Panc1 (cell line): ENCODE data around the gene CHMP6. TPM values are rescaled to one million over a fixed set of nuclear protein-coding genes. Genes with fewer than 3 reads are reported as not detected.

Experiments
- ATAC-seq: fragments of 200-7000 bp; cut with Tn5 transposase; 2 replicates; pipeline ENCODE4 v1.9.1; 2020; ENCODE audit warnings: mild to moderate bottlenecking, moderate library complexity
- BruUV-seq: library from RNA; stranded (reverse); fragments of 400-500 nt; replicated peaks from 2 replicates; lab custom pipeline; 2021; lab: Mats Ljungman, UMichigan
- CTCF ChIA-PET: fragments of 300-600 bp; sonication (Branson Sonifier 250); formaldehyde crosslinking; loops from one replicate; lab custom pipeline; 2022; ENCODE audit warnings: antibody characterized with exemption; lab: Charles Lee
- POLR2A ChIA-PET: fragments of 300-600 bp; sonication (Branson Sonifier 250); formaldehyde crosslinking; loops from one replicate; lab custom pipeline; 2022; ENCODE audit warnings: antibody characterized with exemption; lab: Charles Lee
- DNase-seq: peaks from one replicate; pipeline ENCODE4 v3.0.0-alpha.2; 2010; ENCODE audit warnings: low read depth, low spot score
- H3K27ac ChIP-seq: 2 replicates; pipeline ENCODE4 v1.5.1; 2011; ENCODE audit warnings: mild to moderate bottlenecking, low read length, inconsistent platforms
- H3K27me3 ChIP-seq: fragments of 200-500 bp; sonication (Bioruptor generic); 2 replicates; pipeline ENCODE4 v1.6.0; 2014; ENCODE audit warnings: low read length, inconsistent platforms; ENCODE audit not compliant: control insufficient read depth, insufficient read depth
- H3K36me3 ChIP-seq: fragments of 200-500 bp; sonication (Bioruptor generic); 2 replicates; pipeline ENCODE4 v1.5.1; 2014; ENCODE audit warnings: inconsistent platforms, mild to moderate bottlenecking, low read length, moderate library complexity; ENCODE audit not compliant: control insufficient read depth, insufficient read depth
- H3K4me1 ChIP-seq: 2 replicates; pipeline ENCODE4 v1.5.1; 2011; ENCODE audit warnings: inconsistent platforms, mild to moderate bottlenecking, low read length, moderate library complexity; ENCODE audit not compliant: control insufficient read depth, insufficient read depth
- H3K4me3 ChIP-seq, 2 experiments: 2 replicates each; pipeline ENCODE4 v1.5.1; 2011 to 2012; ENCODE audit warnings: low read depth in 2 of 2, low read length in 2 of 2, mild to moderate bottlenecking in 2 of 2, inconsistent platforms in 1 of 2, moderate library complexity in 1 of 2
- H3K9me3 ChIP-seq: fragments of 200-500 bp; sonication (Bioruptor generic); 2 replicates; pipeline ENCODE4 v1.5.1; 2014; ENCODE audit warnings: low read depth, mild to moderate bottlenecking, inconsistent platforms, low read length, moderate library complexity; ENCODE audit not compliant: control insufficient read depth, insufficient read depth
- CTCF ChIP-seq: fragments of 450-650 bp; IDR thresholded peaks from 2 replicates; pipeline ENCODE4 v1.5.1; 2017; ENCODE audit warnings: mild to moderate bottlenecking
- POLR2AphosphoS5 ChIP-seq: IDR thresholded peaks from 2 replicates; pipeline ENCODE4 v1.6.1; 2012; ENCODE audit warnings: mild to moderate bottlenecking, low read depth, low read length, moderate library complexity
- SIN3A ChIP-seq: IDR thresholded peaks from 2 replicates; pipeline ENCODE4 v1.6.1; 2012; ENCODE audit warnings: low read depth, mild to moderate bottlenecking, low read length, moderate library complexity, borderline replicate concordance; ENCODE audit not compliant: insufficient read depth
- TCF7L2 ChIP-seq: IDR thresholded peaks from 2 replicates; pipeline ENCODE4 v1.6.1; 2011; ENCODE audit warnings: mild to moderate bottlenecking, low read depth, low read length, inconsistent platforms
- in situ Hi-C: cut with HindIII; loops from 2 replicates; pipeline ENCODE4 v1.10.0; 2016; ENCODE audit warnings: low sequenced_read_pairs, low pct_unique_long_range_greater_than_20kb
- intact Hi-C: fragments of 100-400 bp; cut with micrococcal nuclease; formaldehyde crosslinking; loops from one replicate; pipeline ENCODE4 v1.10.0; 2022; ENCODE audit not compliant: unreplicated experiment
- total RNA-seq: library from RNA; stranded (reverse); gene quantifications from one replicate; pipeline ENCODE4 v1.2.1, GENCODE V29; 2021; ENCODE audit not compliant: unreplicated experiment
- TF ChIP-seq, protein P1 (sequence below), 2 experiments: IDR thresholded peaks; 2 replicates each; pipeline ENCODE4 v1.6.1; 2011 to 2012; ENCODE audit warnings: low read depth in 2 of 2, control low read depth in 1 of 2, low read length in 1 of 2, mild to moderate bottlenecking in 1 of 2, moderate library complexity in 1 of 2; ENCODE audit not compliant: insufficient read depth in 1 of 2

CHMP6 gene
- total RNA-seq, 1 experiment from 2014 or later = 43.7 TPM

GRCh38 chr17:81021531-81022343 is 30.1 kb downstream of the CHMP6 start:
- in situ Hi-C loops (no loop called here), intact Hi-C loops (no loop called here)
- Histone ChIP-seq H3K27ac (no peak overlapping the region), H3K36me3 (no peaks in the 10 kb centered on the region), H3K27me3 (no peaks in the 10 kb centered on the region), H3K4me3 (no peak overlapping the region), H3K9me3 (no peaks in the 10 kb centered on the region), H3K4me1 (peaks cover 31% of the 10 kb centered on the region)
- CTCF ChIA-PET = interaction anchor here (0.6 kb wide), 2 partner anchors 17 to 77 kb away, joined by 5 to 7 read pairs; no protein-coding TSS in a partner anchor
- no peak for DNase-seq
- TF ChIP-seq, protein P1, sequence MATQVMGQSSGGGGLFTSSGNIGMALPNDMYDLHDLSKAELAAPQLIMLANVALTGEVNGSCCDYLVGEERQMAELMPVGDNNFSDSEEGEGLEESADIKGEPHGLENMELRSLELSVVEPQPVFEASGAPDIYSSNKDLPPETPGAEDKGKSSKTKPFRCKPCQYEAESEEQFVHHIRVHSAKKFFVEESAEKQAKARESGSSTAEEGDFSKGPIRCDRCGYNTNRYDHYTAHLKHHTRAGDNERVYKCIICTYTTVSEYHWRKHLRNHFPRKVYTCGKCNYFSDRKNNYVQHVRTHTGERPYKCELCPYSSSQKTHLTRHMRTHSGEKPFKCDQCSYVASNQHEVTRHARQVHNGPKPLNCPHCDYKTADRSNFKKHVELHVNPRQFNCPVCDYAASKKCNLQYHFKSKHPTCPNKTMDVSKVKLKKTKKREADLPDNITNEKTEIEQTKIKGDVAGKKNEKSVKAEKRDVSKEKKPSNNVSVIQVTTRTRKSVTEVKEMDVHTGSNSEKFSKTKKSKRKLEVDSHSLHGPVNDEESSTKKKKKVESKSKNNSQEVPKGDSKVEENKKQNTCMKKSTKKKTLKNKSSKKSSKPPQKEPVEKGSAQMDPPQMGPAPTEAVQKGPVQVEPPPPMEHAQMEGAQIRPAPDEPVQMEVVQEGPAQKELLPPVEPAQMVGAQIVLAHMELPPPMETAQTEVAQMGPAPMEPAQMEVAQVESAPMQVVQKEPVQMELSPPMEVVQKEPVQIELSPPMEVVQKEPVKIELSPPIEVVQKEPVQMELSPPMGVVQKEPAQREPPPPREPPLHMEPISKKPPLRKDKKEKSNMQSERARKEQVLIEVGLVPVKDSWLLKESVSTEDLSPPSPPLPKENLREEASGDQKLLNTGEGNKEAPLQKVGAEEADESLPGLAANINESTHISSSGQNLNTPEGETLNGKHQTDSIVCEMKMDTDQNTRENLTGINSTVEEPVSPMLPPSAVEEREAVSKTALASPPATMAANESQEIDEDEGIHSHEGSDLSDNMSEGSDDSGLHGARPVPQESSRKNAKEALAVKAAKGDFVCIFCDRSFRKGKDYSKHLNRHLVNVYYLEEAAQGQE (IDR thresholded peaks at IDR 0.05; ENCODE audit: insufficient read depth in 1 of 2, low read depth in 2 of 2, low read length in 1 of 2) = no peak
- TF ChIP-seq SIN3A = no peak
- no peak for TF ChIP-seq CTCF
- TF ChIP-seq TCF7L2 = no peak
- no peak for TF ChIP-seq POLR2AphosphoS5
- ATAC-seq = no peak
- no TSS peak for BruUV-seq
- POLR2A ChIA-PET = no interaction called here

DNA sequence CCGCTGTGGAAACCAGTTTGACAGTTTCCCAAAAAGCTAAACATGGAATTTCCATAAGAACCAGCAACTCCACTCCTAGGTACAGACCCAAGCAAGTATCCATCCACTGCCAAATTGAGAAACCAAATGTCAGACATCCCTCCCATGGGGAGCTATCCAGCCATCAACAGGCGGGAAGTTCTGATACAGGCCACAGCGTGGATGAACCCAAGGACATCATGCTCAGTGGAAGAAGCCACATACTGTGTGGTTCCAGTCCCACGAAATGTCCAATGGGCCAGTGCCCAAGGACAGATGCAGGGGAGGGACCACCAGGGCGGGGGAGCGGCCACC is 30.7 kb downstream of the CHMP6 start:
- intact Hi-C loops (no loop called here), in situ Hi-C loops (no loop called here)
- POLR2A ChIA-PET = no interaction called here
- TF ChIP-seq SIN3A (no peak), TCF7L2 (no peak), POLR2AphosphoS5 (no peak), CTCF (no peak)
- TF ChIP-seq, protein P1 (IDR thresholded peaks at IDR 0.05; ENCODE audit: insufficient read depth in 1 of 2, low read depth in 2 of 2, low read length in 1 of 2) = no peak
- CTCF ChIA-PET = no interaction called here
- no peaks in the 10 kb centered on the region for H3K9me3 ChIP-seq
- peaks cover 31% of the 10 kb centered on the region for H3K4me1 ChIP-seq
- H3K27me3 ChIP-seq = no peaks in the 10 kb centered on the region
- BruUV-seq = no TSS peak
- no peak overlapping the region for H3K27ac ChIP-seq
- H3K4me3 ChIP-seq = no peak overlapping the region
- H3K36me3 ChIP-seq = no peaks in the 10 kb centered on the region
- ATAC-seq (no peak), DNase-seq (no peak)
